HG03039 (cell line): Measurements from ENCODE around the gene HMGXB3.
A peak's percentile ranks its signal among the peaks of the same experiment; 100 is the strongest.
"Not testable (repeated sequence)": the region's sequence is repeated elsewhere in the genome, so short reads cannot be mapped to it uniquely, and the experiment has no call there.

Source experiments
- ATAC-seq: cut with Tn5 transposase; IDR thresholded peaks from one replicate; pipeline ENCODE4 v1.9.1; 2021; ENCODE audit warnings: mild to moderate bottlenecking, moderate library complexity; ENCODE audit not compliant: unreplicated experiment

Gene HMGXB3

GRCh38 chr5:150081541-150082283, 81.2 kb downstream of the HMGXB3 start:
- ATAC-seq, result peak; percentile 69

- no peak for ATAC-seq
Measured at GRCh38 chr5:150082374-150082773, 81.8 kb downstream of the HMGXB3 start.

- ATAC-seq, result no peak
Measured at GRCh38 chr5:150082889-150083288, 82.3 kb downstream of the HMGXB3 start.

- ATAC-seq, result not testable (repeated sequence)
Measured at GRCh38 chr5:150084754-150085153, 84.2 kb downstream of the HMGXB3 start.

- no peak for ATAC-seq
Measured at GRCh38 chr5:150085191-150085912, 84.8 kb downstream of the HMGXB3 start.

- ATAC-seq, result no peak
Measured at GRCh38 chr5:150085950-150086715, 85.6 kb downstream of the HMGXB3 start, which contains the start of gene CSF1R. Gene CSF1R, minus strand, starts transcription at chr5:150086554. Its CDS starts 127 bp downstream, at chr5:150086427.

GRCh38 chr5:150092159-150092787, 91.7 kb downstream of the HMGXB3 start:
- ATAC-seq, result no peak

- ATAC-seq, result no peak
Measured at GRCh38 chr5:150097152-150097551, 96.6 kb downstream of the HMGXB3 start.

- no peak for ATAC-seq
Measured at GRCh38 chr5:150101023-150101422, 100.5 kb downstream of the HMGXB3 start.
